Measurements from ENCODE around the gene KLHL30. TPM values are rescaled to one million over a fixed set of nuclear protein-coding genes. Genes with fewer than 3 reads are reported as not detected.
"Not testable (repeated sequence)": the region's sequence is repeated elsewhere in the genome, so short reads cannot be mapped to it uniquely, and the experiment has no call there.

The KLHL30 gene
- total RNA-seq, 2 experiments from 2014 or later = not detected

GRCh38 chr2:238100821-238101771, 37.4 kb upstream of the KLHL30 start:
- ChIA-PET POLR2A (no interaction called here), CTCF (interaction anchor here (0.6 to 1.0 kb wide), 2 partner anchors 38 to 75 kb away, joined by 4 read pairs; no protein-coding TSS in a partner anchor)

- ChIA-PET CTCF (interaction anchor here (0.6 kb wide), 1 partner anchor 73 kb away, joined by 4 read pairs; no protein-coding TSS in a partner anchor), POLR2A (no interaction called here)
Observed at GRCh38 chr2:238101891-238102841, 36.3 kb upstream of the KLHL30 start.

GRCh38 chr2:238102865-238103264, 35.6 kb upstream of the KLHL30 start:
- ChIA-PET POLR2A (no interaction called here), CTCF (no interaction called here)

GRCh38 chr2:238103465-238104225, 34.8 kb upstream of the KLHL30 start:
- ChIA-PET POLR2A (no interaction called here), CTCF (no interaction called here)

- POLR2A ChIA-PET = no interaction called here
- CTCF ChIA-PET = no interaction called here
Observed at GRCh38 chr2:238104226-238104690, 34.2 kb upstream of the KLHL30 start.

GRCh38 chr2:238104691-238105371, 33.6 kb upstream of the KLHL30 start:
- ChIA-PET CTCF (no interaction called here), POLR2A (no interaction called here)

GRCh38 chr2:238105506-238106338, 32.7 kb upstream of the KLHL30 start:
- ChIA-PET POLR2A (no interaction called here), CTCF (no interaction called here)

- ChIA-PET CTCF (no interaction called here), POLR2A (no interaction called here)
Observed at GRCh38 chr2:238106339-238106697, 32.1 kb upstream of the KLHL30 start.

GRCh38 chr2:238106698-238107524, 31.6 kb upstream of the KLHL30 start:
- ChIA-PET POLR2A (no interaction called here), CTCF (no interaction called here)

GRCh38 chr2:238107525-238108422, 30.7 kb upstream of the KLHL30 start:
- POLR2A ChIA-PET = no interaction called here
- CTCF ChIA-PET = no interaction called here

- ChIA-PET POLR2A (interaction anchor here (0.5 to 0.7 kb wide), 2 partner anchors 24 to 121 kb away, joined by 3 read pairs; no protein-coding TSS in a partner anchor), CTCF (interaction anchor here (1.3 kb wide), 1 partner anchor 10 kb away, joined by 3 read pairs; no protein-coding TSS in a partner anchor)
Observed at GRCh38 chr2:238108423-238109183, 29.9 kb upstream of the KLHL30 start.

- CTCF ChIA-PET = no interaction called here
Observed at GRCh38 chr2:238113611-238114010, 24.9 kb upstream of the KLHL30 start.

GRCh38 chr2:238114331-238114841, 24.1 kb upstream of the KLHL30 start:
- ChIA-PET POLR2A (no interaction called here), CTCF (no interaction called here)

More at GRCh38 chr2:238113611-238114010, 24.9 kb upstream of the KLHL30 start:
- POLR2A ChIA-PET = no interaction called here

GRCh38 chr2:238114851-238115660, 23.4 kb upstream of the KLHL30 start:
- ChIA-PET POLR2A (no interaction called here), CTCF (no interaction called here)

- POLR2A ChIA-PET, CTCF ChIA-PET: not testable (repeated sequence)
Observed at GRCh38 chr2:238115709-238116108, 22.8 kb upstream of the KLHL30 start.

Data from activated CD8-positive, alpha-beta memory T cell treated with anti-CD3 and anti-CD28 coated beads for 36 hours (primary cell).